Neuron (in vitro differentiated cells): ENCODE data around the gene FUT9.

Experiments
- H2AFZ ChIP-seq: one replicate; pipeline ENCODE4 v1.6.1; 2013; ENCODE audit warnings: low read depth, mild to moderate bottlenecking, inconsistent platforms, low read length, moderate library complexity
- H3K27me3 ChIP-seq: one replicate; pipeline ENCODE4 v1.6.1; 2013; ENCODE audit warnings: low read length; ENCODE audit not compliant: insufficient read depth
- H3K36me3 ChIP-seq: one replicate; pipeline ENCODE4 v1.6.1; 2013; ENCODE audit warnings: low read length; ENCODE audit not compliant: insufficient read depth
- H3K4me1 ChIP-seq: one replicate; pipeline ENCODE4 v1.6.1; 2013; ENCODE audit warnings: low read length; ENCODE audit not compliant: insufficient read depth
- H3K4me3 ChIP-seq: 2 replicates; pipeline ENCODE4 v1.5.1; 2013; ENCODE audit warnings: mild to moderate bottlenecking, low read length, moderate library complexity
- H3K9me3 ChIP-seq: one replicate; pipeline ENCODE4 v1.6.1; 2013; ENCODE audit warnings: low read length

Gene FUT9

GRCh38 chr6:96156425-96156824 lies 140.7 kb downstream of the FUT9 start:
- Histone ChIP-seq H3K36me3 (no peaks in the 10 kb centered on the region), H3K4me3 (no peak overlapping the region), H2AFZ (no peak overlapping the region), H3K9me3 (no peaks in the 10 kb centered on the region), H3K4me1 (no peaks in the 10 kb centered on the region), H3K27me3 (no peaks in the 10 kb centered on the region)

- H3K27me3 ChIP-seq, result no peaks in the 10 kb centered on the region
- no peaks in the 10 kb centered on the region for H3K36me3 ChIP-seq
- no peaks in the 10 kb centered on the region for H3K4me1 ChIP-seq
- H3K9me3 ChIP-seq, result no peaks in the 10 kb centered on the region
- no peak overlapping the region for H2AFZ ChIP-seq
- H3K4me3 ChIP-seq, result no peak overlapping the region
Measured at GRCh38 chr6:96157018-96157565, 141.3 kb downstream of the FUT9 start.

- no peaks in the 10 kb centered on the region for H3K4me1 ChIP-seq
- no peak overlapping the region for H3K4me3 ChIP-seq
- H3K36me3 ChIP-seq, result no peaks in the 10 kb centered on the region
- H3K27me3 ChIP-seq, result no peaks in the 10 kb centered on the region
- H2AFZ ChIP-seq, result no peak overlapping the region
- H3K9me3 ChIP-seq, result no peaks in the 10 kb centered on the region
Measured at GRCh38 chr6:96162711-96163120, 146.9 kb downstream of the FUT9 start.

- no peaks in the 10 kb centered on the region for H3K9me3 ChIP-seq
- H3K4me3 ChIP-seq, result no peak overlapping the region
- no peaks in the 10 kb centered on the region for H3K4me1 ChIP-seq
- no peaks in the 10 kb centered on the region for H3K36me3 ChIP-seq
- no peaks in the 10 kb centered on the region for H3K27me3 ChIP-seq
- H2AFZ ChIP-seq, result no peak overlapping the region
Measured at GRCh38 chr6:96164802-96165201, 149.0 kb downstream of the FUT9 start.

GRCh38 chr6:96171112-96171511 lies 155.3 kb downstream of the FUT9 start:
- H3K27me3 ChIP-seq, result no peaks in the 10 kb centered on the region
- no peaks in the 10 kb centered on the region for H3K36me3 ChIP-seq
- no peak overlapping the region for H3K4me3 ChIP-seq
- no peak overlapping the region for H2AFZ ChIP-seq
- H3K4me1 ChIP-seq, result no peaks in the 10 kb centered on the region
- no peaks in the 10 kb centered on the region for H3K9me3 ChIP-seq

GRCh38 chr6:96184798-96185197 lies 169.0 kb downstream of the FUT9 start:
- Histone ChIP-seq H3K4me1 (no peaks in the 10 kb centered on the region), H3K9me3 (no peaks in the 10 kb centered on the region), H2AFZ (no peak overlapping the region), H3K4me3 (no peak overlapping the region), H3K36me3 (no peaks in the 10 kb centered on the region), H3K27me3 (no peaks in the 10 kb centered on the region)

GRCh38 chr6:96186094-96186493 lies 170.3 kb downstream of the FUT9 start:
- Histone ChIP-seq H3K4me1 (no peaks in the 10 kb centered on the region), H3K9me3 (no peaks in the 10 kb centered on the region), H3K27me3 (no peaks in the 10 kb centered on the region), H3K36me3 (no peaks in the 10 kb centered on the region), H3K4me3 (no peak overlapping the region), H2AFZ (no peak overlapping the region)

GRCh38 chr6:96186516-96187195 lies 170.9 kb downstream of the FUT9 start:
- H2AFZ ChIP-seq, result no peak overlapping the region
- no peak overlapping the region for H3K4me3 ChIP-seq
- no peaks in the 10 kb centered on the region for H3K9me3 ChIP-seq
- no peaks in the 10 kb centered on the region for H3K36me3 ChIP-seq
- H3K4me1 ChIP-seq, result no peaks in the 10 kb centered on the region
- H3K27me3 ChIP-seq, result no peaks in the 10 kb centered on the region

GRCh38 chr6:96194675-96195074 lies 178.9 kb downstream of the FUT9 start:
- Histone ChIP-seq H3K4me3 (no peak overlapping the region), H3K9me3 (no peaks in the 10 kb centered on the region), H3K27me3 (no peaks in the 10 kb centered on the region), H3K4me1 (no peaks in the 10 kb centered on the region), H2AFZ (no peak overlapping the region), H3K36me3 (no peaks in the 10 kb centered on the region)

- Histone ChIP-seq H3K4me1 (no peaks in the 10 kb centered on the region), H2AFZ (no peak overlapping the region), H3K4me3 (no peak overlapping the region), H3K36me3 (no peaks in the 10 kb centered on the region), H3K9me3 (no peaks in the 10 kb centered on the region), H3K27me3 (no peaks in the 10 kb centered on the region)
Measured at GRCh38 chr6:96195272-96195671, 179.5 kb downstream of the FUT9 start.

- no peak overlapping the region for H2AFZ ChIP-seq
- no peaks in the 10 kb centered on the region for H3K4me1 ChIP-seq
- no peaks in the 10 kb centered on the region for H3K9me3 ChIP-seq
- no peaks in the 10 kb centered on the region for H3K27me3 ChIP-seq
- no peak overlapping the region for H3K4me3 ChIP-seq
- no peaks in the 10 kb centered on the region for H3K36me3 ChIP-seq
Measured at GRCh38 chr6:96196633-96197032, 180.9 kb downstream of the FUT9 start.

- no peaks in the 10 kb centered on the region for H3K4me1 ChIP-seq
- no peaks in the 10 kb centered on the region for H3K27me3 ChIP-seq
- no peaks in the 10 kb centered on the region for H3K9me3 ChIP-seq
- no peaks in the 10 kb centered on the region for H3K36me3 ChIP-seq
- no peak overlapping the region for H3K4me3 ChIP-seq
- H2AFZ ChIP-seq, result no peak overlapping the region
Measured at GRCh38 chr6:96197241-96197640, 181.5 kb downstream of the FUT9 start.

- no peaks in the 10 kb centered on the region for H3K36me3 ChIP-seq
- H2AFZ ChIP-seq, result no peak overlapping the region
- H3K9me3 ChIP-seq, result no peaks in the 10 kb centered on the region
- H3K4me3 ChIP-seq, result no peak overlapping the region
- no peaks in the 10 kb centered on the region for H3K27me3 ChIP-seq
- H3K4me1 ChIP-seq, result no peaks in the 10 kb centered on the region
Measured at GRCh38 chr6:96202571-96202970, 186.8 kb downstream of the FUT9 start.

- no peaks in the 10 kb centered on the region for H3K9me3 ChIP-seq
- H3K36me3 ChIP-seq, result no peaks in the 10 kb centered on the region
- H3K27me3 ChIP-seq, result no peaks in the 10 kb centered on the region
- no peaks in the 10 kb centered on the region for H3K4me1 ChIP-seq
- no peak overlapping the region for H2AFZ ChIP-seq
- H3K4me3 ChIP-seq, result no peak overlapping the region
Measured at GRCh38 chr6:96211341-96211740, 195.6 kb downstream of the FUT9 start.
